Activated CD8-positive, alpha-beta T cell treated with anti-CD3 and anti-CD28 coated beads for 36 hours (primary cell): ENCODE results near the gene LRRC71. TPM values are rescaled to one million over a fixed set of nuclear protein-coding genes. Genes with fewer than 3 reads are reported as not detected.

Experiments
- ATAC-seq: fragments of 200-7000 bp; cut with Tn5 transposase; one replicate; pipeline ENCODE4 v1.10.0; 2021; ENCODE audit warnings: mild to moderate bottlenecking, moderate library complexity
- CTCF ChIA-PET: fragments of 350-600 bp; sonication (Branson Sonifier 250); formaldehyde crosslinking; loops from one replicate; lab custom pipeline; 2021; ENCODE audit warnings: antibody characterized with exemption; lab: Charles Lee
- POLR2A ChIA-PET: fragments of 350-600 bp; sonication (Branson Sonifier 250); formaldehyde crosslinking; loops from one replicate; lab custom pipeline; 2021; ENCODE audit warnings: antibody characterized with exemption; lab: Charles Lee
- DNase-seq: peaks from one replicate; pipeline ENCODE4 v3.0.0-alpha.2; 2020
- H3K27ac Mint-ChIP-seq: one replicate; pipeline ENCODE4 v1.8.0; 2021; ENCODE audit warnings: mild to moderate bottlenecking, mixed read lengths
- H3K27me3 Mint-ChIP-seq: one replicate; pipeline ENCODE4 v1.8.0; 2021; ENCODE audit warnings: mixed read lengths
- H3K36me3 Mint-ChIP-seq: one replicate; pipeline ENCODE4 v1.8.0; 2021; ENCODE audit warnings: low read depth, mixed read lengths
- H3K4me1 Mint-ChIP-seq: one replicate; pipeline ENCODE4 v1.8.0; 2021; ENCODE audit warnings: low read depth, mixed read lengths
- H3K4me3 Mint-ChIP-seq: one replicate; pipeline ENCODE4 v1.8.0; 2021; ENCODE audit warnings: mild to moderate bottlenecking, moderate library complexity, mixed read lengths
- H3K9me3 Mint-ChIP-seq: one replicate; pipeline ENCODE4 v1.8.0; 2021; ENCODE audit warnings: mixed read lengths
- intact Hi-C: fragments of 100-400 bp; cut with micrococcal nuclease; formaldehyde crosslinking; loops from one replicate; pipeline ENCODE4 v1.10.0; 2022
- total RNA-seq, 2 experiments: library from RNA; stranded (reverse); gene quantifications; one replicate each; pipeline ENCODE4 v1.2.3, GENCODE V29; 2021
- TF ChIP-seq, protein P1 (sequence below): fragments of 200-600 bp; IDR thresholded peaks from one replicate; pipeline ENCODE4 v1.8.0; 2022; ENCODE audit warnings: antibody characterized with exemption, mild to moderate bottlenecking

LRRC71 gene
- total RNA-seq, 2 experiments from 2014 or later = not detected

- POLR2A ChIA-PET = no interaction called here
- no peak for DNase-seq
- H3K27ac Mint-ChIP-seq = no peak overlapping the region
- H3K27me3 Mint-ChIP-seq = peaks cover 16% of the 10 kb centered on the region
- CTCF ChIA-PET = interaction anchor here (0.9 to 10.4 kb wide), 5 partner anchors 10 to 191 kb away, joined by 3 to 83 read pairs (median 6); partner anchors contain the start of genes INSRR, NTRK1 and PEAR1
- no peaks in the 10 kb centered on the region for H3K36me3 Mint-ChIP-seq
- no peak overlapping the region for H3K4me3 Mint-ChIP-seq
- no peaks in the 10 kb centered on the region for H3K9me3 Mint-ChIP-seq
- TF ChIP-seq, protein P1, sequence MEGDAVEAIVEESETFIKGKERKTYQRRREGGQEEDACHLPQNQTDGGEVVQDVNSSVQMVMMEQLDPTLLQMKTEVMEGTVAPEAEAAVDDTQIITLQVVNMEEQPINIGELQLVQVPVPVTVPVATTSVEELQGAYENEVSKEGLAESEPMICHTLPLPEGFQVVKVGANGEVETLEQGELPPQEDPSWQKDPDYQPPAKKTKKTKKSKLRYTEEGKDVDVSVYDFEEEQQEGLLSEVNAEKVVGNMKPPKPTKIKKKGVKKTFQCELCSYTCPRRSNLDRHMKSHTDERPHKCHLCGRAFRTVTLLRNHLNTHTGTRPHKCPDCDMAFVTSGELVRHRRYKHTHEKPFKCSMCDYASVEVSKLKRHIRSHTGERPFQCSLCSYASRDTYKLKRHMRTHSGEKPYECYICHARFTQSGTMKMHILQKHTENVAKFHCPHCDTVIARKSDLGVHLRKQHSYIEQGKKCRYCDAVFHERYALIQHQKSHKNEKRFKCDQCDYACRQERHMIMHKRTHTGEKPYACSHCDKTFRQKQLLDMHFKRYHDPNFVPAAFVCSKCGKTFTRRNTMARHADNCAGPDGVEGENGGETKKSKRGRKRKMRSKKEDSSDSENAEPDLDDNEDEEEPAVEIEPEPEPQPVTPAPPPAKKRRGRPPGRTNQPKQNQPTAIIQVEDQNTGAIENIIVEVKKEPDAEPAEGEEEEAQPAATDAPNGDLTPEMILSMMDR = no peak
- H3K4me1 Mint-ChIP-seq = no peaks in the 10 kb centered on the region
- ATAC-seq = no peak
- intact Hi-C loops = no loop called here
Measured at GRCh38 chr1:156881101-156881500, 39.3 kb upstream of the LRRC71 start.

- TF ChIP-seq, protein P1 = no peak
- Mint-ChIP-seq H3K4me1 (no peaks in the 10 kb centered on the region), H3K4me3 (no peak overlapping the region), H3K27ac (no peak overlapping the region), H3K36me3 (no peaks in the 10 kb centered on the region), H3K9me3 (no peaks in the 10 kb centered on the region), H3K27me3 (peaks cover 18% of the 10 kb centered on the region)
- CTCF ChIA-PET = interaction anchor here (1.4 to 10.4 kb wide), 3 partner anchors 9 to 192 kb away, joined by 6 to 83 read pairs (median 10); partner anchors contain the start of genes INSRR, NTRK1 and PEAR1
- no peak for DNase-seq
- POLR2A ChIA-PET = no interaction called here
- intact Hi-C loops = no loop called here
- ATAC-seq = no peak
Measured at GRCh38 chr1:156881663-156882062, 38.8 kb upstream of the LRRC71 start.

- no peaks in the 10 kb centered on the region for H3K4me1 Mint-ChIP-seq
Measured at GRCh38 chr1:156882543-156882942, 37.9 kb upstream of the LRRC71 start.

DNA sequence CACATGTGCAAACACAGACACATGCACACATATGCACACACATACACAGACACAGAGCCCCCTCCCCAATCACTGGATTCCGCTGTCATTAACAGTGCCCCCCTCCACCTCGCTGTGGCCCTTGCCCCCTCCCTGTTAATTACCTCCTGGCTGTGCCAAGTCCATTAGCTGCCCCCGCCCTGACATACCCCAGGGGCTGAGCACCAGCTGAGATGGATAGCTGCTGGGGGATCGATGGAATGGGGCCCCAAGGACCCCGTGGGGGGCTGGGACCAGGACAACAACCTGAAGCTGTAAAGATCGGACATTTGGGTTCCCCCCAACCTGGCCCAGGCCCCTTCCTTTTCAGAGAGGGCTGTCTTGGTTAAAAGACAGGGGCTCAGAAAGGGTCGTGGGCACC, 36.5 kb upstream of the LRRC71 start:
- DNase-seq = no peak
- ChIA-PET POLR2A (no interaction called here), CTCF (interaction anchor here (0.8 to 2.0 kb wide), 4 partner anchors 9 to 158 kb away, joined by 3 to 10 read pairs (median 3); partner anchors contain the start of gene PEAR1)
- intact Hi-C loops = no loop called here
- TF ChIP-seq, protein P1 = no peak
- H3K27ac Mint-ChIP-seq = no peak overlapping the region
- H3K36me3 Mint-ChIP-seq = no peaks in the 10 kb centered on the region
- no peaks in the 10 kb centered on the region for H3K4me1 Mint-ChIP-seq
- H3K27me3 Mint-ChIP-seq = peaks cover 23% of the 10 kb centered on the region
- no peak for ATAC-seq
- H3K4me3 Mint-ChIP-seq = no peak overlapping the region
- no peaks in the 10 kb centered on the region for H3K9me3 Mint-ChIP-seq

More at GRCh38 chr1:156882543-156882942, 37.9 kb upstream of the LRRC71 start:
- TF ChIP-seq, protein P1 = no peak
- Mint-ChIP-seq H3K27me3 (peaks cover 21% of the 10 kb centered on the region), H3K9me3 (no peaks in the 10 kb centered on the region), H3K36me3 (no peaks in the 10 kb centered on the region), H3K27ac (no peak overlapping the region), H3K4me3 (no peak overlapping the region)
- intact Hi-C loops = no loop called here
- no peak for ATAC-seq
- CTCF ChIA-PET = interaction anchor here (10.4 kb wide), 1 partner anchor 8 kb away, joined by 83 read pairs; the partner anchor contains the start of gene PEAR1
- no peak for DNase-seq
- POLR2A ChIA-PET = no interaction called here

DNA sequence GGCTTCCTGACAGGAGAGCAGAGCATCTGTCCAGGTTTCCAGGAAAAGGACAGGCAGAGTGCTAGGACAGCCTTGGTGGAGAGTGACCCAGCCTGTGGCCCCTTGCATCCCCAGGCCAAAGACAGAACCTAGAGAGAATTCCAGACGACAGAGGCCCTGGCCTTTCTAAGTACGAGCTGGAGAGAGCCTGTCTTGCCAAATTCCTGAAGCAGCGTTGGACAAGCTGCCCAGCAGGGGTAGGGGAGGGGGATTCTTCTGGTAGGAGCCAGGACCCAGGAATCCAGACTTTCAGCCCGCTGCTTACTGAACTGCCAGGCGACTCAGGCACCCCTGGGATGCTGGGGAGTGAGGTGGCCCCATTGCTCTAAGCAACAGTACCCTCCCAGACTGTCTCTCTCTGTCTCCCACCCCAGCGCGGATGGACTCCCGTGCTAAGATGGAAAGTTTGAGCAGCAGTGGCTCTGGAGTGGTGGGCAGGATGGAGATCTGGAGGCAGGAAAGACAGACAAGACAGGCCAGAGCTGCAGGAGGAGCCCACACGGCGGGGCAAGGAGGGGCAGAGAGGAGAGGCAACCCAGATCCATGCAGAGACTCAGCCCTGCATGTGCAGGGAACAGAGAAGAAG, 35.8 kb upstream of the LRRC71 start:
- Mint-ChIP-seq H3K4me3 (no peak overlapping the region), H3K36me3 (no peaks in the 10 kb centered on the region), H3K27me3 (peaks cover 25% of the 10 kb centered on the region), H3K27ac (no peak overlapping the region), H3K4me1 (no peaks in the 10 kb centered on the region), H3K9me3 (no peaks in the 10 kb centered on the region)
- ATAC-seq (no peak), DNase-seq (no peak)
- intact Hi-C loops = no loop called here
- ChIA-PET CTCF (interaction anchor here (1.1 to 2.0 kb wide), 3 partner anchors 8 to 195 kb away, joined by 4 to 10 read pairs (median 4); partner anchors contain the start of gene PEAR1), POLR2A (no interaction called here)
- TF ChIP-seq, protein P1 = no peak
